Natural killer cell treated with Interleukin-12 subunit alpha and Interleukin-12 subunit beta and Interleukin-15 and Interleukin-18, amount 100 ng/mL, for 72 hours (primary cell): Measurements from ENCODE around the gene UNC80. TPM values are rescaled to one million over a fixed set of nuclear protein-coding genes. Genes with fewer than 3 reads are reported as not detected.
A peak's percentile ranks its signal among the peaks of the same experiment; 100 is the strongest.
"Not testable (repeated sequence)": the region's sequence is repeated elsewhere in the genome, so short reads cannot be mapped to it uniquely, and the experiment has no call there.

ENCODE experiments used
- ATAC-seq, 2 donors: fragments of 150-1000 bp; cut with Tn5 transposase in 1 of 2; sonication (Bioruptor Pico), chemical (Tn5 transposase) in 1 of 2; 2 replicates each; pipeline ENCODE4 v1.10.0; 2021
- DNase-seq: peaks from one replicate; pipeline ENCODE4 v3.0.0; 2022; ENCODE audit warnings: low spot score
- H3K27ac Mint-ChIP-seq, 2 donors: 1 replicate in 1 of 2; 2 replicates in 1 of 2; pipeline ENCODE4 v1.8.0; 2022; ENCODE audit warnings: mixed read lengths in 2 of 2, mild to moderate bottlenecking in 1 of 2, moderate library complexity in 1 of 2
- H3K27me3 Mint-ChIP-seq, 2 donors: 1 replicate in 1 of 2; 2 replicates in 1 of 2; pipeline ENCODE4 v1.8.0; 2022; ENCODE audit warnings: mixed read lengths in 2 of 2
- H3K36me3 Mint-ChIP-seq: one replicate; pipeline ENCODE4 v1.8.0; 2022; ENCODE audit warnings: mixed read lengths
- H3K4me1 Mint-ChIP-seq, 2 donors: 1 replicate in 1 of 2; 2 replicates in 1 of 2; pipeline ENCODE4 v1.8.0; 2022; ENCODE audit warnings: low read depth in 2 of 2, mixed read lengths in 2 of 2, mild to moderate bottlenecking in 1 of 2
- H3K4me3 Mint-ChIP-seq: one replicate; pipeline ENCODE4 v1.8.0; 2022; ENCODE audit warnings: mixed read lengths
- H3K9me3 Mint-ChIP-seq: 2 replicates; pipeline ENCODE4 v1.8.0; 2022; ENCODE audit warnings: mixed read lengths
- total RNA-seq, 2 donors: library from RNA; stranded (reverse); gene quantifications; one replicate each; pipeline ENCODE4 v1.2.3, GENCODE V29; 2022

Gene UNC80
- total RNA-seq, 2 donors from 2014 or later = not detected

- peaks cover 18 to 41% of the 10 kb centered on the region in 2 donors for H3K27me3 Mint-ChIP-seq
- no peak overlapping the region for H3K4me3 Mint-ChIP-seq
- no peaks in the 10 kb centered on the region for H3K4me1 Mint-ChIP-seq
- DNase-seq (no peak), ATAC-seq (no peak)
- no peaks in the 10 kb centered on the region for H3K36me3 Mint-ChIP-seq
- no peaks in the 10 kb centered on the region for H3K9me3 Mint-ChIP-seq
- H3K27ac Mint-ChIP-seq = no peak overlapping the region
Measured at GRCh38 chr2:209772290-209772685, 656 bp downstream of the UNC80 start.

DNA sequence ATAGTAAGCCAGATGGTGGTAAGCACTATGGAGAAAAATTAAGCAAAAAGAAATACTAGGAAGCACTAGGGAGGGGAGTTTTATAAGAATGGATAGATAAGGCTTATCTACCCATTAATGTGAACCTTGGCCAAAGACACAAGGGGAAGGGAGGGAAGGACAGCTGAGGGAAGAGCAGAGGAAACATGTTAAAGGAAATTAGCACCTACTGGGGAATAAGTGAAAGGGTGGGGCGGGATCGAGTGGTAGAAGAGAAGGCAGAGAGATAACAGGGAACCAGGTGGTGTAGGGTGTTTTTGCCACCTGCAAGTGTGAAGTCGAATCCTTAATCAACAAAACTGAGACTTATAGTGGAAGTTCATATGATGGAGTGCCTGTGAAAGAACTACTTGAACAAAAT lies 1.7 kb downstream of the UNC80 start:
- no peak overlapping the region for H3K4me3 Mint-ChIP-seq
- H3K9me3 Mint-ChIP-seq = no peaks in the 10 kb centered on the region
- H3K36me3 Mint-ChIP-seq = no peaks in the 10 kb centered on the region
- H3K27me3 Mint-ChIP-seq = peaks cover 18 to 41% of the 10 kb centered on the region in 2 donors
- DNase-seq (no peak), ATAC-seq (no peak)
- no peaks in the 10 kb centered on the region for H3K4me1 Mint-ChIP-seq
- no peak overlapping the region for H3K27ac Mint-ChIP-seq

GRCh38 chr2:209787416-209787815 lies 15.8 kb downstream of the UNC80 start:
- no peaks in the 10 kb centered on the region for H3K36me3 Mint-ChIP-seq
- no peaks in the 10 kb centered on the region for H3K9me3 Mint-ChIP-seq
- no peak overlapping the region for H3K4me3 Mint-ChIP-seq
- peaks cover 8 to 11% of the 10 kb centered on the region in 2 donors for H3K4me1 Mint-ChIP-seq
- DNase-seq (no peak), ATAC-seq (no peak)
- peaks cover 0 to 12% of the 10 kb centered on the region in 2 donors for H3K27me3 Mint-ChIP-seq
- H3K27ac Mint-ChIP-seq = no peak overlapping the region

GRCh38 chr2:209788925-209789324 lies 17.3 kb downstream of the UNC80 start:
- Mint-ChIP-seq H3K4me3 (no peak overlapping the region), H3K36me3 (no peaks in the 10 kb centered on the region), H3K9me3 (no peaks in the 10 kb centered on the region), H3K27me3 (peaks cover 0 to 7% of the 10 kb centered on the region in 2 donors), H3K4me1 (peaks cover 8 to 11% of the 10 kb centered on the region in 2 donors), H3K27ac (no peak overlapping the region)
- ATAC-seq = no peak
- DNase-seq = no peak

DNA sequence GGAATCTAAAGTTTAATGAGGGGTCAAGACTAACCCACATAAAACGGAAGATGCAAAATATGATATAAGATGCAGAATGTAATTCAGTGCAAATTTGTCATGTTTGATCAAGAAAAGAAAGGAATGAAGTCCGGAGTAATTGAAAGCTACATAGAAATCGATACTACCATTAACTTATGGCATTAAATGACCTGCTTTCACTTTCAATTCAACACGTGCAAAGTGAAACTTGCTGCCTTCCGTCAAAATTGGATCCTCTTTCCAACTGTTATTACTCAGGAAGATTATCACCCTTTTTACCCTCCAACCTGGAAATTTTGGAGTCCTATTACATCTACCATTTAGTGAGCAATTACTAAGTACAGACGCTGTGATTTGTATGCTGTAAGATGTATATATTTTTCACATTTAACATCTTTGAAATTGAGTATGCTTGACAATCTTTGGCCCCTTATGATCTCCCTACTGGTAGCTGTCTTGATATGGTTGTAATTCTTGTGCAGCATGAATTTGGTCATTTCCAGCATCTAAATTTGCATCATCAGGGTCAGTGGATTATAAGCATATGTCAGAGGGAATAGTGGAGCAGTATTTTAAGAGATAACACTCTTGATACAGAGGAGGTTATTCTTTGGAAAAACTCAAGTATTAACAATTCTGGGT lies 18.6 kb downstream of the UNC80 start:
- Mint-ChIP-seq H3K9me3 (no peaks in the 10 kb centered on the region), H3K27me3 (no peaks in the 10 kb centered on the region), H3K4me3 (peak overlapping the region; percentile 79), H3K27ac (no peak overlapping the region), H3K4me1 (peaks cover 8 to 11% of the 10 kb centered on the region in 2 donors), H3K36me3 (no peaks in the 10 kb centered on the region)
- DNase-seq (no peak), ATAC-seq (no peak)

DNA sequence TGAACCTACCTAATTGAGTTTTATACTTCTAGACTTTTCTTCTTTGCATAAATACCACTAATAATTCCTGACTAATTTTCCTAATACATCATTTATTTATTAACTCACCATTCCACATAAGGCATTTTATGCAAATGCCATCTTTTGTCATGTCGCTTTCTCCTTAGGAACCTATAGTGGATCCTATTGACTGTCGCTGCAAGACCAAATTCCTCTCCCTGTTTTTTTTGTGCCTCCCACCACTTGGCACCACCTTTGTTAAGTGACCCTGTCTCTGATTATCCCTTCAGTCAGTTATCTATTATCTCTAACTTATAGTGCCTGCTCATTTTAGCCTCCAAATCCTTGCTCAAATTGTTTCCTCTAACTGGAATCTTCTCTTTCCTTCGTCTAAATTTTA lies 19.5 kb downstream of the UNC80 start:
- peaks cover 8 to 11% of the 10 kb centered on the region in 2 donors for H3K4me1 Mint-ChIP-seq
- no peak overlapping the region for H3K4me3 Mint-ChIP-seq

GRCh38 chr2:209795425-209795824 lies 23.8 kb downstream of the UNC80 start:
- H3K36me3 Mint-ChIP-seq, ATAC-seq, H3K4me3 Mint-ChIP-seq, H3K27me3 Mint-ChIP-seq, DNase-seq, H3K4me1 Mint-ChIP-seq, H3K27ac Mint-ChIP-seq: not testable (repeated sequence)
- peaks cover 11% of the 10 kb centered on the region for H3K9me3 Mint-ChIP-seq

More for the DNA sequence above, 19.5 kb downstream of the UNC80 start:
- no peak for DNase-seq
- Mint-ChIP-seq H3K27ac (no peak overlapping the region), H3K27me3 (no peaks in the 10 kb centered on the region), H3K9me3 (peaks cover under 1% of the 10 kb centered on the region), H3K36me3 (no peaks in the 10 kb centered on the region)
- no peak for ATAC-seq

DNA sequence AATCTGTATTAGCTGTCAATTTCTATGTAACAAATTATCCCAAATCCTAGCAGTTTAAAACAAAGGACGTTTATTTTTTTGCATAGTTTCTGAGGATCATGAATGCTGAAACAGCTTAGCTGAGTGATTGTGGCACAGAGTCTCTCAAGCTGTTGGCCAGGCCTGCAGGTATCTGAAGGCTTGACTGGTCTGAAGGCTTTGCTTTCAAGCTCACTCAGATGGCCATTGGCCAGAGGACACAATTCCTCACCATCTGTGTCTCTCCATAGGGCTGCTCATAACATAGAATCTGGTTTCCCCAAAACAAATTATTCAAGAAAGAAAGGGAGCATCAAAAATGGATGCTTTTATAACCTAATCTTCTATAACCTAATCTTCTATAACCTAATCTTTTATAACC lies 33.7 kb downstream of the UNC80 start:
- ATAC-seq (no peak), DNase-seq (no peak)
- Mint-ChIP-seq H3K9me3 (peaks cover 10% of the 10 kb centered on the region), H3K4me3 (no peak overlapping the region), H3K36me3 (no peaks in the 10 kb centered on the region), H3K27me3 (peaks cover 0 to 5% of the 10 kb centered on the region in 2 donors), H3K27ac (no peak overlapping the region), H3K4me1 (no peaks in the 10 kb centered on the region)

GRCh38 chr2:209806318-209806717 lies 34.7 kb downstream of the UNC80 start:
- no peak overlapping the region for H3K4me3 Mint-ChIP-seq
- H3K27me3 Mint-ChIP-seq = no peaks in the 10 kb centered on the region
- H3K9me3 Mint-ChIP-seq = peaks cover 9% of the 10 kb centered on the region
- no peaks in the 10 kb centered on the region for H3K36me3 Mint-ChIP-seq
- no peaks in the 10 kb centered on the region for H3K4me1 Mint-ChIP-seq
- H3K27ac Mint-ChIP-seq = no peak overlapping the region
- no peak for DNase-seq
- ATAC-seq = no peak

GRCh38 chr2:209808521-209808920 lies 36.9 kb downstream of the UNC80 start:
- Mint-ChIP-seq H3K9me3 (peaks cover 3% of the 10 kb centered on the region), H3K27me3 (no peaks in the 10 kb centered on the region), H3K27ac (no peak overlapping the region), H3K4me3 (no peak overlapping the region), H3K4me1 (no peaks in the 10 kb centered on the region), H3K36me3 (no peaks in the 10 kb centered on the region)
- no peak for ATAC-seq
- no peak for DNase-seq

- ATAC-seq = peak in 1 of 2 donors; percentile 43
- H3K4me1 Mint-ChIP-seq = no peaks in the 10 kb centered on the region
Measured at GRCh38 chr2:209809256-209809655, 37.6 kb downstream of the UNC80 start.

DNA sequence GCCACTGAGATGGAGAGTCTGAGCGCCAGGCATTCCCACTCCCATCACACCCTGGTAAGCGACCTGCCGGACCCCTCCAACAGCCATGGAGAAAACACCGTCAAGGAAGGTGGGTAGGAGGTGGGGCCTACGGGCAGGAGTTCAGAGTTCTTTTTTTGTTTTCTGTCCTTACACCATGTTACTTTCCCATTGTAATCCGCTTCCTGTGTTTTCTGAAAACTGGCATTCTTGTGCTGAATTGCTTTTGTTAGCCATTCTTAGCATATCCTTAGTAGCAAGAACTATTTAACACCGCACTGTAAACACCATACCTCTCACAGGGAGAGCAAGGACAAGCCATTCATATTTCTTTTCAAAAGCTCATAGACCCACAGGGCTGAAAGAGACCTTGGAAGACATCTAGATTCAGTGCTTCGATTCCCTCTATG lies 46.2 kb downstream of the UNC80 start:
- ATAC-seq = no peak
- no peaks in the 10 kb centered on the region for H3K36me3 Mint-ChIP-seq
- H3K4me3 Mint-ChIP-seq = no peak overlapping the region
- no peak overlapping the region for H3K27ac Mint-ChIP-seq
- H3K9me3 Mint-ChIP-seq = peaks cover 4% of the 10 kb centered on the region
- H3K4me1 Mint-ChIP-seq = no peaks in the 10 kb centered on the region
- no peaks in the 10 kb centered on the region for H3K27me3 Mint-ChIP-seq
- DNase-seq = no peak

More at GRCh38 chr2:209809256-209809655, 37.6 kb downstream of the UNC80 start:
- H3K27ac Mint-ChIP-seq = no peak overlapping the region
- H3K36me3 Mint-ChIP-seq = no peaks in the 10 kb centered on the region
- no peak overlapping the region for H3K4me3 Mint-ChIP-seq
- no peaks in the 10 kb centered on the region for H3K27me3 Mint-ChIP-seq
- peaks cover 3% of the 10 kb centered on the region for H3K9me3 Mint-ChIP-seq
- no peak for DNase-seq

DNA sequence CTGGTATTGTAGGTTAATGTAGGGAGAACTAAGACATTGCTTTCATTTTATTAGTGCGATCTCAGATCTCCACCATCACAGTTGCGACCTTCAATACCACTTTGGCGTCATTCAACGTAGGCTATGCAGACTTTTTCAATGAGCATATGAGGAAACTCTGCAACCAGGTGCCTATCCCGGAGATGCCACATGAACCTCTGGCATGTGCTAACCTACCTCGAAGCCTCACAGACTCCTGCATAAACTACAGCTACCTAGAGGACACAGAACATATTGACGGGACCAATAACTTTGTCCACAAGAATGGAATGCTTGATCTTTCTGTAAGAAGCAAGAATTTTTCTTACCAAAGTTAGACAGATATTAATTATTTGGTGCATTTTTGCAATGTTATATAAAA lies 47.3 kb downstream of the UNC80 start:
- Mint-ChIP-seq H3K27me3 (no peaks in the 10 kb centered on the region), H3K9me3 (peaks cover 4% of the 10 kb centered on the region), H3K36me3 (no peaks in the 10 kb centered on the region), H3K4me3 (no peak overlapping the region), H3K4me1 (no peaks in the 10 kb centered on the region), H3K27ac (no peak overlapping the region)
- no peak for DNase-seq
- ATAC-seq = no peak

- Mint-ChIP-seq H3K9me3 (peaks cover 4% of the 10 kb centered on the region), H3K36me3 (no peaks in the 10 kb centered on the region), H3K27ac (no peak overlapping the region), H3K4me1 (no peaks in the 10 kb centered on the region), H3K27me3 (no peaks in the 10 kb centered on the region), H3K4me3 (no peak overlapping the region)
- no peak for DNase-seq
- no peak for ATAC-seq
Measured at GRCh38 chr2:209821806-209822205, 50.2 kb downstream of the UNC80 start.

- ATAC-seq (no peak), DNase-seq (no peak)
- no peaks in the 10 kb centered on the region for H3K27me3 Mint-ChIP-seq
- no peaks in the 10 kb centered on the region for H3K36me3 Mint-ChIP-seq
- H3K27ac Mint-ChIP-seq = no peak overlapping the region
- H3K4me1 Mint-ChIP-seq = no peaks in the 10 kb centered on the region
- H3K4me3 Mint-ChIP-seq = no peak overlapping the region
- peaks cover 4% of the 10 kb centered on the region for H3K9me3 Mint-ChIP-seq
Measured at GRCh38 chr2:209823484-209823883, 51.9 kb downstream of the UNC80 start.
